KMS-11 (cell line): ENCODE measurements around the gene ZMPSTE24.

Source experiments
- H2AFZ ChIP-seq: fragments of 200-600 bp; sonication (generic); 2 replicates; pipeline ENCODE4 v1.6.1; 2016; ENCODE audit warnings: antibody characterized with exemption, mixed run types, low read depth
- H3K27ac ChIP-seq: fragments of 200-600 bp; sonication (generic); 2 replicates; pipeline ENCODE4 v1.6.1; 2016; ENCODE audit warnings: mild to moderate bottlenecking, mixed run types
- H3K27me3 ChIP-seq: fragments of 200-600 bp; sonication (generic); 2 replicates; pipeline ENCODE4 v1.6.1; 2017; ENCODE audit warnings: mild to moderate bottlenecking, low read depth, mixed run types, moderate library complexity; ENCODE audit not compliant: insufficient read depth
- H3K36me3 ChIP-seq: fragments of 200-600 bp; sonication (generic); 2 replicates; pipeline ENCODE4 v1.6.1; 2017; ENCODE audit warnings: mild to moderate bottlenecking, mixed run types; ENCODE audit not compliant: insufficient read depth
- H3K4me1 ChIP-seq: fragments of 200-600 bp; sonication (generic); 2 replicates; pipeline ENCODE4 v1.6.1; 2016; ENCODE audit warnings: mild to moderate bottlenecking, low read depth, mixed run types; ENCODE audit not compliant: poor library complexity, severe bottlenecking
- H3K4me2 ChIP-seq: fragments of 200-600 bp; sonication (generic); 2 replicates; pipeline ENCODE4 v1.7.0; 2016; ENCODE audit warnings: mild to moderate bottlenecking, mixed run types
- H3K4me3 ChIP-seq: fragments of 200-600 bp; sonication (generic); IDR thresholded peaks from 2 replicates; pipeline ENCODE4 v1.6.1; 2017; ENCODE audit warnings: low read depth, low read length, mixed read lengths; ENCODE audit not compliant: insufficient read depth
- H3K79me2 ChIP-seq: fragments of 200-600 bp; sonication (generic); 2 replicates; pipeline ENCODE4 v1.6.1; 2016; ENCODE audit warnings: low read depth, mixed run types; ENCODE audit not compliant: insufficient read depth
- H3K9ac ChIP-seq: fragments of 200-600 bp; sonication (generic); 2 replicates; pipeline ENCODE4 v1.6.1; 2016; ENCODE audit warnings: mild to moderate bottlenecking, mixed run types
- H4K20me1 ChIP-seq: fragments of 200-600 bp; sonication (generic); 2 replicates; pipeline ENCODE4 v1.6.1; 2016; ENCODE audit warnings: mild to moderate bottlenecking, mixed run types; ENCODE audit not compliant: insufficient read depth
- TF ChIP-seq, protein P1 (sequence below): fragments of 200-600 bp; sonication (generic); conservative IDR thresholded peaks from 2 replicates; pipeline ENCODE4 v1.6.1; 2017; ENCODE audit warnings: low read depth, mild to moderate bottlenecking, antibody characterized with exemption, low read length, moderate library complexity, mixed read lengths

ZMPSTE24 gene

DNA sequence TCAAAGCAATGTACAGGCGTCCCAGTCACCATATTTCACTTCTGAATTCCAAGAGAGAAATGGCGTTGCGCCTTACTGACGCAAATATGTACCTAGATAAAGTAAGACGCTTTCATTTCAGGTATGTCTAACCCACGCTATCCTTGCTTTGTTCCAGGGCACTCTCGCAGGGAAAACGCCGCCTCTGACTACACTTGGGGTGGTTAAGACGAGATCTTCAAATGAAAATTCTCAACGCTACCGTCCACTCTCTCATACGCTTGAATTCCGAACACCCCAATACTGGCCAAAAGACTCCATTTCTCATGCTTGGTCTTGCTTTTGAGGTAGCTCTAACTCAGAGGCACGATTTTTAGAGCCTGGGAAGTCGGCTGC lies 736 bp upstream of the ZMPSTE24 start:
- Histone ChIP-seq H3K4me3 (no peak overlapping the region), H3K4me2 (peak overlapping the region; percentile 77), H3K36me3 (peaks cover 12% of the 10 kb centered on the region; the same call in 1 of the 2 replicates), H4K20me1 (no peaks in the 10 kb centered on the region), H3K27ac (peak overlapping the region; percentile 98), H3K9ac (peak overlapping the region; percentile 93), H3K79me2 (peaks cover 54% of the 10 kb centered on the region), H3K27me3 (no peaks in the 10 kb centered on the region; the same call in 1 of the 2 replicates), H3K4me1 (peaks cover 42% of the 10 kb centered on the region), H2AFZ (peak overlapping the region; percentile 80)
- TF ChIP-seq, protein P1, sequence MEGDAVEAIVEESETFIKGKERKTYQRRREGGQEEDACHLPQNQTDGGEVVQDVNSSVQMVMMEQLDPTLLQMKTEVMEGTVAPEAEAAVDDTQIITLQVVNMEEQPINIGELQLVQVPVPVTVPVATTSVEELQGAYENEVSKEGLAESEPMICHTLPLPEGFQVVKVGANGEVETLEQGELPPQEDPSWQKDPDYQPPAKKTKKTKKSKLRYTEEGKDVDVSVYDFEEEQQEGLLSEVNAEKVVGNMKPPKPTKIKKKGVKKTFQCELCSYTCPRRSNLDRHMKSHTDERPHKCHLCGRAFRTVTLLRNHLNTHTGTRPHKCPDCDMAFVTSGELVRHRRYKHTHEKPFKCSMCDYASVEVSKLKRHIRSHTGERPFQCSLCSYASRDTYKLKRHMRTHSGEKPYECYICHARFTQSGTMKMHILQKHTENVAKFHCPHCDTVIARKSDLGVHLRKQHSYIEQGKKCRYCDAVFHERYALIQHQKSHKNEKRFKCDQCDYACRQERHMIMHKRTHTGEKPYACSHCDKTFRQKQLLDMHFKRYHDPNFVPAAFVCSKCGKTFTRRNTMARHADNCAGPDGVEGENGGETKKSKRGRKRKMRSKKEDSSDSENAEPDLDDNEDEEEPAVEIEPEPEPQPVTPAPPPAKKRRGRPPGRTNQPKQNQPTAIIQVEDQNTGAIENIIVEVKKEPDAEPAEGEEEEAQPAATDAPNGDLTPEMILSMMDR = no peak

DNA sequence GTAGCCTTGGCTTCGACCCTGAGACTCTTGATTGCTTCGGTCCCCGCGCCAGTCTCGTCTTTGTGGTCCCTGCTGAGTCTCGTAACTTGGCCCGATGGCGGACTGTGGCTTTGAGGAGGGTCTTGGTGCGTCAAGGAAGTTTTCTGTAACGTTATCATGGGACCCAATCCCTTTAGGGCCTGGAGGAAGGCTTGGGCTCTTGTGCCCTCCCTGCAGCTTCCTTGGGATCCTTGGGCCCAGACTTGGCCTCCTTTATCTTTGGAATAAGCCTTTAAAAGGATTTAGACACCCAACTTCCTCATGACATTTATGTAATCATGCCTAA lies 371 bp downstream of the ZMPSTE24 start:
- Histone ChIP-seq H3K4me2 (peak overlapping the region; percentile 85), H3K36me3 (peaks cover 12% of the 10 kb centered on the region; the same call in 1 of the 2 replicates), H3K27me3 (no peaks in the 10 kb centered on the region; the same call in 1 of the 2 replicates), H2AFZ (peak overlapping the region; percentile 88), H3K9ac (peak overlapping the region; percentile 93), H3K4me1 (peaks cover 54% of the 10 kb centered on the region), H4K20me1 (no peaks in the 10 kb centered on the region), H3K4me3 (no peak overlapping the region), H3K27ac (peak overlapping the region; percentile 98), H3K79me2 (peaks cover 63% of the 10 kb centered on the region)
- TF ChIP-seq, protein P1 = no peak

DNA sequence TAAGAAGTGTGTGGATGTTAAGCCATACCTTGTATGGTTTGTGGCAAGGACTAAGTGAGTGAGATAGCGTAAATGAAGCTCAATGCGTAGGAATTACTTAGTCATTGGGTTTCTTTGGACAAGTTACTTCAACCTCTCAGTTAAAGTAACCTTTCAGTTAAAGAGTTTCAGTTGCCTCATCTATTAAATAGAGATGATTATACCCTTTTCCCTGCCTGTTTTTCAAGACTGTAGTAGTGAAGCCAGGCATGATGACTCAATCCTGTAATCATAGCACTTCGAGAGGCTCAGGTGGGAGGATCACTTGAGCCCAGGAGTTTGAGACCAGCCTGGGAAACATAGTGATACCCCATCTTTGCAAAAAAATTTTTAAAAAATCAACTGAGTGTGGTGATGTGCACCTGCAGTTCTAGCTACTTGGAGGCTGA lies 6.3 kb downstream of the ZMPSTE24 start:
- peaks cover 45% of the 10 kb centered on the region for H3K4me1 ChIP-seq
- H3K27ac ChIP-seq = 0 out of 2 replicates have a peak overlapping the region, but pooled peaks have one; percentile 6
- no peaks in the 10 kb centered on the region; the same call in 1 of the 2 replicates for H3K27me3 ChIP-seq
- peaks cover 52% of the 10 kb centered on the region for H3K79me2 ChIP-seq
- H2AFZ ChIP-seq = no peak overlapping the region
- H3K4me3 ChIP-seq = no peak overlapping the region
- TF ChIP-seq, protein P1 = no peak
- no peak overlapping the region for H3K9ac ChIP-seq
- H3K36me3 ChIP-seq = peaks cover 12% of the 10 kb centered on the region; the same call in 1 of the 2 replicates
- no peaks in the 10 kb centered on the region for H4K20me1 ChIP-seq
- no peak overlapping the region for H3K4me2 ChIP-seq

DNA sequence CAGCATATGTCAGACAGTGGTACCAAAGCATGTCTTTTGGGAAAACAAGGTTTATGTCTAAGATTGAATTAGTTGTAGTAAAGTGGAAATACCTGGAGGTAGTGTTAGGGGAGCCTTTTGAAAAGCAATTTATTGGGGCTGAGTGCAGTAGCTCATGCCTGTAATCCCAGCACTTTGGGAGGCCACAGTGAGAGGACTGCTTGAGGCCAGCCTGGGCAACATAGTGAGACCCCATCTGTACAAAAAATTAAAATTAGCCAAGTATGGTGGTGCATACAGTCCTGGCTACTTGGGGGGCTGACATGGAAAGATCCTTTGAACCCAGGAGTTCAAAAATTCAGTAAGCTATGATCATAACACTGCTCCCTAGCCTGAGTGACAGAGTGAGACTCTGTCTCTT lies 7.3 kb downstream of the ZMPSTE24 start:
- Histone ChIP-seq H3K4me1 (peaks cover 40% of the 10 kb centered on the region), H3K27ac (no peak overlapping the region), H3K79me2 (peaks cover 45% of the 10 kb centered on the region), H3K27me3 (no peaks in the 10 kb centered on the region; the same call in 1 of the 2 replicates), H4K20me1 (no peaks in the 10 kb centered on the region), H3K9ac (no peak overlapping the region), H3K4me2 (no peak overlapping the region), H3K36me3 (peaks cover 12% of the 10 kb centered on the region; the same call in 1 of the 2 replicates), H2AFZ (no peak overlapping the region), H3K4me3 (no peak overlapping the region)
- TF ChIP-seq, protein P1 = no peak
